Fibroblast of the aortic adventitia (primary cell): ENCODE data around the gene SLC38A2. TPM values are rescaled to one million over a fixed set of nuclear protein-coding genes. Genes with fewer than 3 reads are reported as not detected.
A peak's percentile ranks its signal among the peaks of the same experiment; 100 is the strongest.
"Not testable (repeated sequence)": the region's sequence is repeated elsewhere in the genome, so short reads cannot be mapped to it uniquely, and the experiment has no call there.

Experiments
- DNase-seq: peaks from one replicate; pipeline ENCODE4 v3.0.0-alpha.2; 2010; ENCODE audit warnings: low read depth
- H3K4me3 ChIP-seq: 2 replicates; pipeline ENCODE4 v1.5.1; 2011; ENCODE audit warnings: low read depth, mild to moderate bottlenecking, control low read depth, low read length, moderate library complexity
- total RNA-seq: library from RNA; depleted of rRNA; stranded (reverse); fragments of >200 nt; gene quantifications from 2 replicates; pipeline ENCODE4 v1.2.3, GENCODE V29; 2012; ENCODE audit warnings: low replicate concordance
- TF ChIP-seq, protein P1 (sequence below): IDR thresholded peaks from 2 replicates; pipeline ENCODE4 v1.5.1; 2011; ENCODE audit warnings: mild to moderate bottlenecking, low read length, control low read depth, inconsistent platforms; ENCODE audit not compliant: insufficient read depth

SLC38A2 gene
- total RNA-seq, 1 donor = 1,239 TPM

DNA sequence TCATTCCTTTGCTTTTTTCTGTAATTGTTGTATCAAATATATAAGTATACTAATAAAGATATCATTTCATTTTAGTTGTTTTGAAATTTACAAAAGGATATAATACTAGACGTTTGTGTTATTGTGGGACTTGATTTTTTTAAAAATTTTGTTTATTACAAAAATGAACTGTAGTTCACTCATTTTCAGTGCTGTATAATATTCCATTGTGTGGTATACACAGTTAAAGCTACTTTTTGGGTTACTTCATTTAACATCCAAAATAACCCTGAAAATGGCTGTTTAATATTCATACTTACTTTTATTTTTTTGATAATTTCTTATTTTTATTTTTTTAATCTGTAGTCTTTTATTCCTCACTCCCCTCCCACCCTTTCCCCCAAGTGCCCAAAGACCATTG lies 21.4 kb downstream of the SLC38A2 start:
- no peak for DNase-seq
- no peak overlapping the region for H3K4me3 ChIP-seq
- TF ChIP-seq, protein P1, sequence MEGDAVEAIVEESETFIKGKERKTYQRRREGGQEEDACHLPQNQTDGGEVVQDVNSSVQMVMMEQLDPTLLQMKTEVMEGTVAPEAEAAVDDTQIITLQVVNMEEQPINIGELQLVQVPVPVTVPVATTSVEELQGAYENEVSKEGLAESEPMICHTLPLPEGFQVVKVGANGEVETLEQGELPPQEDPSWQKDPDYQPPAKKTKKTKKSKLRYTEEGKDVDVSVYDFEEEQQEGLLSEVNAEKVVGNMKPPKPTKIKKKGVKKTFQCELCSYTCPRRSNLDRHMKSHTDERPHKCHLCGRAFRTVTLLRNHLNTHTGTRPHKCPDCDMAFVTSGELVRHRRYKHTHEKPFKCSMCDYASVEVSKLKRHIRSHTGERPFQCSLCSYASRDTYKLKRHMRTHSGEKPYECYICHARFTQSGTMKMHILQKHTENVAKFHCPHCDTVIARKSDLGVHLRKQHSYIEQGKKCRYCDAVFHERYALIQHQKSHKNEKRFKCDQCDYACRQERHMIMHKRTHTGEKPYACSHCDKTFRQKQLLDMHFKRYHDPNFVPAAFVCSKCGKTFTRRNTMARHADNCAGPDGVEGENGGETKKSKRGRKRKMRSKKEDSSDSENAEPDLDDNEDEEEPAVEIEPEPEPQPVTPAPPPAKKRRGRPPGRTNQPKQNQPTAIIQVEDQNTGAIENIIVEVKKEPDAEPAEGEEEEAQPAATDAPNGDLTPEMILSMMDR = no peak

DNA sequence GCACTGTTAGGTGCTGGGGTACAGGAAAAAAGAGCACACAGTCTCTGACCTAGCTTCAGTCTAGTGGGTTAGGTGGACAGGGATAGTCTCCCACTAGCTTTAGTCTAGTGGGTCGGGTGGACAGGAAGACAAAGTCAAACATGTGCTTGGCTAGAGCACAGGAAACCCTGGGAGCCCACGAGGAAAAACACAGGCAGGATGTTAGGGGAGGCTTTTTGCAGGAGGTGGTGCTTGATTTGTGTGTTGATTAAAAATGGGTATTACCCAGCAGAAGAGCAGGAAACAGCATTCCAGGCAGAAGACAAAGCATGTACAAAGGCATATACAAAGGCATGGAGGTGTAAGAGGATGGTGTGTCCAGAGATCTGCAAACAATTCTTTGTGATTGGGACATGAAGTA lies 23.3 kb downstream of the SLC38A2 start:
- TF ChIP-seq, protein P1 = no peak
- no peak overlapping the region for H3K4me3 ChIP-seq
- no peak for DNase-seq

DNA sequence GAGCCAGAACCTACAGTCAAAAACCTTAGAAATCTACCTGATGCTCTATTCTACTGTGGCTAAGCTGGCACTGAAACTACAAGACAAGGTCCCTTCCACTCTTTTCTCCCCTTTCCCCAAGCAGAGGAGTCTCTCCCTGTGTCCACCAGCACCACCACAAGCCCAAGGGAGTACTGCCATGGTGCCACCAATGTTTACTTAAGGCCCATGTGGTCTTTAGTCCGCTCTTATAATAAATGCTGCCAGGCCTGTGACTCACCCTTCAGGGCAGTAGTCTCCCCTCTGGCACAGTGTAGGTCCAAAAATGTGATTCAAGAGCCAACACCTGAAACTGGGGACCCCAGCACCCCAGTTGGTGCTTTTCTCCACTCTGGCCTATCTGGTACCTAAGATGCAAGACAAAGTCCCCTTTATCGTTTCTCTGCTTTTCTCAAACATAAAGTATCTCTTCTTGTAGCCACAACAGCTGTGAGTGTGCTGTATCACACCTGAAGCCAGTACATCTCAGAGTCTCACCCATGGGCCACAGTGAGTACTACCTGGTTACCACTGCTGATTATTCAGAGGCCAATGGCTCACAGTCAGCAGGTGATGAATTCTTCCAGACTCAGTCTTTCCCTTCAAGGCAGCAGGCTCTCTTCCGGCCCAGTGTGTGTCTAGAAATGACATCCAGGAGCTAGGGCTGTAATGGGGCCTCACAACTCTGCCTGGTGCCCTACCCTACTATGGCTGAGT lies 29.3 kb downstream of the SLC38A2 start:
- TF ChIP-seq, protein P1 = no peak
- no peak overlapping the region for H3K4me3 ChIP-seq
- DNase-seq = no peak

DNA sequence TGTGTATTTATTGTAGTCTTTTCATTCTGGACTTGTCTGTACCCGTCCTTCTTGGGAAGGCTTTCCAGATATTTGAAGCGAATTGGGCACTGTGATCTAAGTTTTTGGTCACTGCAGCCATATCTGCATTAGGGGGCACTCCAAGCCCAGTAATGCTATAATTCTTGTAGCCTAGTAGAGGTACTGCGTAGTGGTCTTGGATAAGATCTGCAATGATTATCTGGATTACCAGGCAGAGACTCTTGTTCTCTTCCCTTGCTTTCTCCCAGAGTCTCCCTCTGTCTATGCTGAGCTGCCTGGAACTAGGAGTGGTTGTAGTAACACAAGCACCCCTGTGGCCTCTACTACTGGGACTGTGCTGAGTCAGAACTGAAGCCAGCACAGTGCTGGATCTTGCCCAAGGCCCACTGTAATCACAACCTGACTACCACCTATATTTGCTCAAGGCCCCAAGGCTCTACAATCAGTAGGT lies 30.0 kb downstream of the SLC38A2 start:
- H3K4me3 ChIP-seq = no peak overlapping the region
- peak; percentile 77 for DNase-seq
- TF ChIP-seq, protein P1 = peak; percentile 58

DNA sequence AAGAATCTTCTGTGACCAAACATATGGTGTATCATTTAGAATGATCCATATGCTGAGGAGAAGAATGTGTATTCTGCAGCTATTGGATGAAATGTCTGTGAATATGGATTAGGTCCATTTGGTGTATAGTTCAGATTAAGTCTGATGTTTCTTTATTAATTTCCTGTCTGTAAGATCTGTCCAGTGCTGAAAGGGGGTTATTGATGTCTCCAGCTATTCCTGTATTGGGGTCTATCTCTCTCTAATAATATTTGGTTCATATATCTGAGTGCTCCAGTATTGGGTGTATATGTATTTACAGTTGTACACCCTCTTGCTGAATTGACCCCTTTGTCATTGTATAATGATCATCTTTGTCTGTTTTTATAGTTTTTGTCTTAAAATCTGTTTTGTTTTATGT lies 33.5 kb downstream of the SLC38A2 start:
- TF ChIP-seq, protein P1 = no peak
- no peak overlapping the region for H3K4me3 ChIP-seq
- no peak for DNase-seq

DNA sequence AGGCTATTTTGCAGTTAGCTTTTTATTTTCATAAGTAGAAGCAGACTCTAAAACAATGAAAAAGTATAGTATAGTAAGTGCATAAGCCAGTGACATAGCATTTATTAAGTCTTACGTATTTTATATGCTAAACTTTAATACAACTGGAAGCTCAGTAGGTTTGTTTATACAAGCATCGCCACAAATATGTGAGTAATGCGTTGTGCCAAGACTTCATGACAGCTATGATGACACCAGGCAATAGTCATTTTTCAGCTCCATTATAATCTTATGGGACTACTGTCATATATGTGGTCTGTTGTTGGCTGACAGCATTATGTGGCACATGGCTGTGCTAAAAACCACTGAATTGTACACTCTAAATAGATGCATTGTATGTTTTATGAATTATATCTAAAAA lies 40.3 kb downstream of the SLC38A2 start:
- TF ChIP-seq, protein P1 = no peak
- no peak overlapping the region for H3K4me3 ChIP-seq
- DNase-seq = no peak

DNA sequence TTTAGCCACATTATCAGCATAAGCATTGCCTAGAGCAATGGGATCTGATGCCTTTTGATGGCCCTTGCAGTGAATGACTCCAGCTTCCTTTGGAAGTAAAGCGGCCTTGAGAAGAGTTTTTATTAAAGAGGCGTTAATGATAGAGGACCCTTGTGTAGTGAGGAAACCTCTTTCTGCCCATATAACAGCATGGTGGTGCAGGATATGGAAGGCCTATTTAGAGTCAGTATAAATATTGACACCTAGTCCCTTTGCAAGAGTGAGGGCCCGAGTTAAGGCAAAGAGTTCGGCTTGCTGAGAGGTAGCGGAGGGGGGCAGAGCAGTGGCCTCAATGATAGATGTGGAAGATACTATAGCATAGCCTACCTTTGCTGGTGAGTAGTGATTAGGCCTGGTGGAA lies 47.5 kb downstream of the SLC38A2 start:
- not testable (repeated sequence) for H3K4me3 ChIP-seq, DNase-seq
